ENCODE measurements around the gene DMD.

The DMD gene

DNA sequence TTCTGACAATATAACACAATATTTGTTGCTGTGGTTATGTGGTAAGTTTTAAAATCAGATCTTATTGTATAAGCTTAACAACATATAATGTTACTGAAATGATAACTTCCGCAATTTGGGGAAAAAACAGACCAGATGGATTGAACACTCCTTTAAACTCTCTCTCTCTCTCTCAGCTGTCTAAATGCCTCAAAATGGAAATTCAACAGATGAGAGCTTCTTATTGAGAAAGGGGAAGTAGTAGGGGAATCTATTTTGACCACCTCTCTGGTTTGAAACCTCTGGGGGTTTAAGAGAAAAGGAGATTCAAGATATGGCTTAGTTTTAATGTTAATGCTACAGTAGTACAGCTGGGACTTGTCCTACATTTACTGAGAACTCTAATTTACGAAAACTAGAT is 40.3 kb downstream of the DMD start:
- Histone ChIP-seq H3K4me3 (ENCODE audit: low read depth in 1 of 2, low read length in 2 of 2) (no peak overlapping the region), H3K4me1 (ENCODE audit: insufficient read depth, low read length) (no peaks in the 10 kb centered on the region), H3K36me3 (ENCODE audit: insufficient read depth, low read length) (no peaks in the 10 kb centered on the region), H3K4me2 (ENCODE audit: insufficient read depth, low read length) (no peak overlapping the region), H3K9me3 (ENCODE audit: insufficient read depth, low read length, severe bottlenecking) (no peaks in the 10 kb centered on the region), H2AFZ (ENCODE audit: low read depth, low read length) (no peak overlapping the region), H4K20me1 (ENCODE audit: insufficient read depth, low read length) (no peaks in the 10 kb centered on the region), H3K79me2 (ENCODE audit: insufficient read depth, low read length) (no peaks in the 10 kb centered on the region), H3K27ac (ENCODE audit: low read length) (no peak overlapping the region), H3K9ac (ENCODE audit: low read depth, low read length) (no peak overlapping the region), H3K27me3 (ENCODE audit: insufficient read depth, low read length, poor library complexity) (no peaks in the 10 kb centered on the region)
- no peak for TF ChIP-seq EZH2 (IDR thresholded peaks at IDR 0.05; ENCODE audit: borderline replicate concordance, low read depth, low read length, severe bottlenecking)
- no peak for TF ChIP-seq CTCF (IDR thresholded peaks at IDR 0.05; ENCODE audit: borderline replicate concordance, extremely low read depth, low read length, poor library complexity, severe bottlenecking)
- no peak for DNase-seq
- ATAC-seq (ENCODE audit: insufficient read depth, low read depth) = no peak

- Histone ChIP-seq H3K4me2 (ENCODE audit: insufficient read depth, low read length) (no peak overlapping the region), H3K4me3 (ENCODE audit: low read depth in 1 of 2, low read length in 2 of 2) (no peak overlapping the region)
- no peak for DNase-seq
These were observed 49.5 kb downstream of the DMD start for GRCh38 chrX:33161829-33162228.

DNA sequence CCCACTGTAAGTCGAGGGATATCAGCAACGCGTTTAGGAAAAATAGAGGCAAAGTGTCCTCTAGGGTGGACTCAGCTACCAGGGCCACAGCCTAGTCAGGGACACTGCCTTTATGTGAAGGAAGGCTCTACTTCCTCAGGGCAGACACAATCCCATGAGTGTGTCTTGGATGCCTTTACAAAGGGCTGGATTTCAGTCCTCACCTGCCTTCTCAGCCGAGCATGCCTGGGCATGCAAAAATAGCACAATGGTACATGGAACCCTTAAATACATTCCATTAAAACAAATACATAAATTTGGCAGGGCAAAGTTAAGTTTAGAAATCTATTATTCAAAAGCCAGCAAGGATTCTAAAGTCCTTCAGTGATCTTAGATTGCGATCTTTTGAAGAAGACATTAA is 51.1 kb downstream of the DMD start:
- no peaks in the 10 kb centered on the region for H3K36me3 ChIP-seq (ENCODE audit: insufficient read depth, low read length)
- H3K9ac ChIP-seq (ENCODE audit: low read depth, low read length) = no peak overlapping the region
- H3K4me2 ChIP-seq (ENCODE audit: insufficient read depth, low read length) = no peak overlapping the region
- H4K20me1 ChIP-seq (ENCODE audit: insufficient read depth, low read length) = no peaks in the 10 kb centered on the region
- no peaks in the 10 kb centered on the region for H3K79me2 ChIP-seq (ENCODE audit: insufficient read depth, low read length)
- no peak overlapping the region for H2AFZ ChIP-seq (ENCODE audit: low read depth, low read length)
- no peak overlapping the region for H3K4me3 ChIP-seq (ENCODE audit: low read depth in 1 of 2, low read length in 2 of 2)
- no peaks in the 10 kb centered on the region for H3K9me3 ChIP-seq (ENCODE audit: insufficient read depth, low read length, severe bottlenecking)
- ATAC-seq (ENCODE audit: insufficient read depth, low read depth) = no peak
- H3K4me1 ChIP-seq (ENCODE audit: insufficient read depth, low read length) = no peaks in the 10 kb centered on the region
- no peak for DNase-seq
- TF ChIP-seq EZH2 (IDR thresholded peaks at IDR 0.05; ENCODE audit: borderline replicate concordance, low read depth, low read length, severe bottlenecking) (no peak), CTCF (IDR thresholded peaks at IDR 0.05; ENCODE audit: borderline replicate concordance, extremely low read depth, low read length, poor library complexity, severe bottlenecking) (no peak)
- no peaks in the 10 kb centered on the region for H3K27me3 ChIP-seq (ENCODE audit: insufficient read depth, low read length, poor library complexity)
- no peak overlapping the region for H3K27ac ChIP-seq (ENCODE audit: low read length)

More at GRCh38 chrX:33161829-33162228, 49.5 kb downstream of the DMD start:
- Histone ChIP-seq H2AFZ (ENCODE audit: low read depth, low read length) (no peak overlapping the region), H3K27me3 (ENCODE audit: insufficient read depth, low read length, poor library complexity) (no peaks in the 10 kb centered on the region), H3K27ac (ENCODE audit: low read length) (no peak overlapping the region), H3K36me3 (ENCODE audit: insufficient read depth, low read length) (no peaks in the 10 kb centered on the region), H3K9me3 (ENCODE audit: insufficient read depth, low read length, severe bottlenecking) (no peaks in the 10 kb centered on the region), H3K79me2 (ENCODE audit: insufficient read depth, low read length) (no peaks in the 10 kb centered on the region), H3K4me1 (ENCODE audit: insufficient read depth, low read length) (no peaks in the 10 kb centered on the region), H4K20me1 (ENCODE audit: insufficient read depth, low read length) (no peaks in the 10 kb centered on the region), H3K9ac (ENCODE audit: low read depth, low read length) (no peak overlapping the region)
- TF ChIP-seq EZH2 (IDR thresholded peaks at IDR 0.05; ENCODE audit: borderline replicate concordance, low read depth, low read length, severe bottlenecking) = no peak
- TF ChIP-seq CTCF (IDR thresholded peaks at IDR 0.05; ENCODE audit: borderline replicate concordance, extremely low read depth, low read length, poor library complexity, severe bottlenecking) = no peak
- no peak for ATAC-seq (ENCODE audit: insufficient read depth, low read depth)

Measured in DND-41 (cell line).